ENCODE results near the gene LRIG1.

- no peak for TF ChIP-seq POLR2A (IDR thresholded peaks at IDR 0.05; ENCODE audit: low read depth, low read length)
- TF ChIP-seq TAF1 (IDR thresholded peaks at IDR 0.05; ENCODE audit: borderline replicate concordance, low read depth, low read length): no peak
Measured at GRCh38 chr3:66494959-66495667, 5.7 kb downstream of the LRIG1 start.

All from GM12892 (cell line).